Ishikawa (cell line): ENCODE measurements around the gene KRT1.

Experiments
- CREB1 ChIP-seq: IDR thresholded peaks from 2 replicates; pipeline ENCODE4 v1.6.1; 2012; ENCODE audit warnings: low read depth
- EP300 ChIP-seq: IDR thresholded peaks from 2 replicates; pipeline ENCODE4 v1.6.1; 2012; ENCODE audit warnings: borderline replicate concordance
- FOXM1 ChIP-seq: IDR thresholded peaks from 2 replicates; pipeline ENCODE4 v1.6.1; 2012; ENCODE audit warnings: low read depth, borderline replicate concordance
- RAD21 ChIP-seq: IDR thresholded peaks from 2 replicates; pipeline ENCODE4 v1.6.1; 2012; ENCODE audit warnings: low read depth
- YY1 ChIP-seq: IDR thresholded peaks from 2 replicates; pipeline ENCODE4 v1.6.1; 2012; ENCODE audit warnings: low read depth
- TF ChIP-seq, protein P1 (sequence below): IDR thresholded peaks from 2 replicates; pipeline ENCODE4 v1.6.1; 2012
- TF ChIP-seq, protein P2 (sequence below): IDR thresholded peaks from 2 replicates; pipeline ENCODE4 v1.6.1; 2012; ENCODE audit warnings: low read depth, mild to moderate bottlenecking

DNA sequence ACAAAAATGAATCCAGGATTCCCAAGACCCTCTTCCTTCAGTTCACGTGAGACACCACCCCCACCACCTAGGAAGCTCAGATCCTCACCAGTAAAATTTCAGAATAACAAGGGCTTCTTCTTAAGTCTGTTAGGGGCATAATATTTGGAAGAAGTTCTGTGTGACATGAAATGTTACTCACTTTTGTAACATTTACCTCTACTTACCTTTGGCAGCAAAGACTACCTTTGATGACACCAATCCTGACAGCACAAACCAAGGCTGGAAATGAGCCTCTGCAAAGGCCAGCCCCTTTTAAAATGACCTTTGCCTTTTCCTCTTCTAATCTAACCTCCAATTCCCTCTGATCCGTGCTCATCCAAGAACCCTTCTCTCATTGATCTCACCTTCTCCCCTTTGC is 42.5 kb upstream of the KRT1 start:
- TF ChIP-seq FOXM1, result no peak
- TF ChIP-seq, protein P1, sequence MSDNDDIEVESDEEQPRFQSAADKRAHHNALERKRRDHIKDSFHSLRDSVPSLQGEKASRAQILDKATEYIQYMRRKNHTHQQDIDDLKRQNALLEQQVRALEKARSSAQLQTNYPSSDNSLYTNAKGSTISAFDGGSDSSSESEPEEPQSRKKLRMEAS, result no peak
- no peak for TF ChIP-seq CREB1
- TF ChIP-seq YY1, result no peak
- TF ChIP-seq EP300, result no peak
- TF ChIP-seq, protein P2, sequence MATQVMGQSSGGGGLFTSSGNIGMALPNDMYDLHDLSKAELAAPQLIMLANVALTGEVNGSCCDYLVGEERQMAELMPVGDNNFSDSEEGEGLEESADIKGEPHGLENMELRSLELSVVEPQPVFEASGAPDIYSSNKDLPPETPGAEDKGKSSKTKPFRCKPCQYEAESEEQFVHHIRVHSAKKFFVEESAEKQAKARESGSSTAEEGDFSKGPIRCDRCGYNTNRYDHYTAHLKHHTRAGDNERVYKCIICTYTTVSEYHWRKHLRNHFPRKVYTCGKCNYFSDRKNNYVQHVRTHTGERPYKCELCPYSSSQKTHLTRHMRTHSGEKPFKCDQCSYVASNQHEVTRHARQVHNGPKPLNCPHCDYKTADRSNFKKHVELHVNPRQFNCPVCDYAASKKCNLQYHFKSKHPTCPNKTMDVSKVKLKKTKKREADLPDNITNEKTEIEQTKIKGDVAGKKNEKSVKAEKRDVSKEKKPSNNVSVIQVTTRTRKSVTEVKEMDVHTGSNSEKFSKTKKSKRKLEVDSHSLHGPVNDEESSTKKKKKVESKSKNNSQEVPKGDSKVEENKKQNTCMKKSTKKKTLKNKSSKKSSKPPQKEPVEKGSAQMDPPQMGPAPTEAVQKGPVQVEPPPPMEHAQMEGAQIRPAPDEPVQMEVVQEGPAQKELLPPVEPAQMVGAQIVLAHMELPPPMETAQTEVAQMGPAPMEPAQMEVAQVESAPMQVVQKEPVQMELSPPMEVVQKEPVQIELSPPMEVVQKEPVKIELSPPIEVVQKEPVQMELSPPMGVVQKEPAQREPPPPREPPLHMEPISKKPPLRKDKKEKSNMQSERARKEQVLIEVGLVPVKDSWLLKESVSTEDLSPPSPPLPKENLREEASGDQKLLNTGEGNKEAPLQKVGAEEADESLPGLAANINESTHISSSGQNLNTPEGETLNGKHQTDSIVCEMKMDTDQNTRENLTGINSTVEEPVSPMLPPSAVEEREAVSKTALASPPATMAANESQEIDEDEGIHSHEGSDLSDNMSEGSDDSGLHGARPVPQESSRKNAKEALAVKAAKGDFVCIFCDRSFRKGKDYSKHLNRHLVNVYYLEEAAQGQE, result no peak
- TF ChIP-seq RAD21, result no peak
